HG03575 (cell line): ENCODE data around the gene BDNF.
"Not testable (repeated sequence)": the region's sequence is repeated elsewhere in the genome, so short reads cannot be mapped to it uniquely, and the experiment has no call there.

Experiments
- ATAC-seq: cut with Tn5 transposase; IDR thresholded peaks from one replicate; pipeline ENCODE4 v1.9.1; 2021; ENCODE audit not compliant: unreplicated experiment, insufficient number of reproducible peaks, low FRiP score; ENCODE audit errors: extremely low read depth

The BDNF gene

GRCh38 chr11:27700351-27701301 lies at the start of gene BDNF:
Gene BDNF, minus strand, starts transcription at chr11:27700455. Its CDS starts 41,891 bp downstream, at chr11:27658564.
- ATAC-seq: no peak

GRCh38 chr11:27740362-27741013 lies 40.2 kb upstream of the BDNF start:
- ATAC-seq: no peak

GRCh38 chr11:27735281-27735680 lies 35.0 kb upstream of the BDNF start:
- ATAC-seq: no peak

DNA sequence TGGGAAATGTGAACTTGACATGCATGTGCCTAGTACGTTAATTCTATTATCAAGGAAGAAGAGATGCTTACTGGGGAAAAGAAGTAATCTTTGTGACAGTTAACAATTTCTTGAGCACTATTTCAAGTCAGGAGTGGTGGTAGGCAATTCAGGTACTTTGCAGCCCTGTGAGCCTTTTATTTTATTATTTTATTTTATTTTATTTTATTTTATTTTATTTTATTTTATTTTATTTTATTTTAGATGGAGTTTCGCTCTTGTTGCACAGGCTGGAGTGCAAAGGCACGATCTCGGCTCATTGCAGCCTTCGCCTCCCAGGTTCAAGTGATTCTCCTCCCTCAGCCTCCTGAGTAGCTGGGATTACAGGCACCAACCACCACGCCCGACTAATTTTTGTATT lies 31.5 kb upstream of the BDNF start:
- ATAC-seq: not testable (repeated sequence)

DNA sequence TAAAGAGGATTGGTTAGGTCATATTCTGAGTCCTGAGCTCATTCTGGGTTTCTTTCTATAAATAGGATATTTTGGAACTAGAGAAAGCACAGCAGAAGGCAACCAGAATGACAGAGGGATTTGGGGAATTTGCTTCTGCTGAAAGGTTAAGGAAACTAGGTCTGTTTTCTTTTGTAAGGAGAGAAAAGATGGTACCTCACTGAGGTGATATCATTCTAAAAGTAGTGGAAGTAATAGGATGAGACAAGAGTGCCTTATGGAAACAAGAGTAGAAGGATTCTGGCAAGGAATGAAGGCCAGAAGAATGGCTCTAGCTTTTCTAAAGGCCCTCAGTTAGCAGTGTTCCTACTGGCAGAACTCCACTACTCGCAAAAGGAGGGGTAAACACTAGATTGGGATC lies 26.7 kb upstream of the BDNF start:
- no peak for ATAC-seq

- no peak for ATAC-seq
These were observed 23.4 kb upstream of the BDNF start for GRCh38 chr11:27723687-27724086.

DNA sequence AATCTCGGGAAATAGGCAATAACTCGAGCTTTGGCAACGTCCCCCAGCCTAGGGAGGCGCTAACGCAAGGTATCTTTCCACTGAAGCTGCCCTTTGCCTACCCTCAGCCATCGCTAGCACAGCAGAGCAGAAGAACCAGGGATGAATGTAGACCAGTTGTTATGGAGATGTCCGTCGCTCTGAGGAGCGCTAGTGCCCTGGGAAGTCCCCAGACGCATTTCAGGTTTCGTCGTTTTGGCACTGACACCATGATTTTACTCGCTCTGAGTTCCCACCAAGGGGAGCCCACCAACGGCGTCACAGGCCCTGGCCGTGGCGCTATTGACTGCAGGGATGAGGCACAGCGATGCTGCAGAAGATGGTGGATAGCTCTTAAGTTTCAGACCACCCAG lies 22.7 kb upstream of the BDNF start:
- ATAC-seq: no peak

DNA sequence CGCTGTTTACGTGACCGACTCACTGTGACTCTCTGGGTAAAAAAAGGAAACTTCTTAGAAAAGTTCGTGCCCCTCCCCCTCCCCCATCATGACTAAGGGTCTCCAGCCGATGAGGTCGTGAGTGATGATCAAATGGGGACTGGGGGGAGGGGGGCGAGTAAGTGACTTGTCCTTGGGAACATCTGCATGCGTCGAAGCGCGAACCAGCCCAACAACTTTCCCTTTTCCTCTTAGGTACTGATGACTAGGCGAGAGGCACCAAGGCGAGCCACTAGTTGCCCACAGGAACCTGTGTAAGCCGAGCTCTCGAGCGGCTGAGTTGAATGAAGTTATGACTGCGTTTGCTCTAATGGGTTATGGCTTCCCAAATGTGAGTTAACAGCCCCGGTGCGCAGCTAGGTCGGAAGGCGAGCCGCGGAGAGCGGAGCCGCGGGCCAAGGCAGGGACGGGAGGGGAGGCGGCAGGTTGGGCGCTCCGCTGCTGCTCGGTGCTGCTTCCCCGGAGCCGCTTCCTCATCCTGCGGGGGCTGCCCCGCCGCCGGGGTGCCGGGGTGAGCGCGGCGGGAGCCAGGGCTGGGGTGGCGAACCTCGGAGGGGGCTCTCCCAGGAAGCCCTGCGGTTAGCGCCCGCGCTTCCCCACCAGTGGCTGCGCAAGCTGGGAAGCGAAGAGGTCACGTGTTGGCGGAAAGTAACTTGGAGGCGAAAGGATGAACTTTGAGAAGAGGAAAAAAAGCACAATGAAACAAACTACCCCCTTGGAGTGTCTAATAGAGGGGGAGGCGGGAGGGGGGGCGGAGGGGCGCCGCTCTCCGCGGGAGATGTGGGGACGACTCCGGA lies 22.1 kb upstream of the BDNF start:
- no peak for ATAC-seq

- ATAC-seq: no peak
These were observed 21.2 kb upstream of the BDNF start for GRCh38 chr11:27721264-27722116.

- no peak for ATAC-seq
These were observed 20.1 kb upstream of the BDNF start for GRCh38 chr11:27720277-27720830.

- ATAC-seq: no peak
These were observed 19.3 kb upstream of the BDNF start for GRCh38 chr11:27719546-27719925.

- ATAC-seq: no peak
These were observed 18.7 kb upstream of the BDNF start for GRCh38 chr11:27718863-27719545.

DNA sequence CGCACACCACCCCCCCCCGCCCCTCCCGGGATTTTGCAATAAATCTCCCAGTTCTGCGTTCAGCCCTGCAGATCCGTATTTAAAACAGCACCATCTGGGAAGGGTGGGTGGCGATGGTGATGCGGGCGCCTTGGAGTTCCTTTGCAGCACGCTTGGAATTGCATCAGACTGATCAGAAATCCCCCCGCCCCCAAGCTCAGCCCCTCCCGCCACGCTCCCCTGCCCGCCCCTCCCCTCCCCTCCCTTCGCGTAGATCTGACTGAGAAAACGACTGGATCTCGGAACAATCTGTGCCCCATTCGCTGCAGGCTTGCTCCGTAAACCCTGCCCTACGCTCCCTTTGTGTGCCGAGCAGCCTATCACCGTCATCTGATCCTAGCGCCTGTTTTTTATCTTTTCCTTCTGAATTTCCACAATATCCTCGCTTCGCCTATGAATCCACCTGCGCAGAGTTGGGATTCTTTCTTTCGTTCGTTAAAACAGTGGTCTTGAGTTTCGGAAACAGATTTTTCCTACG lies 18.1 kb upstream of the BDNF start:
- ATAC-seq: no peak

GRCh38 chr11:27717801-27718229 lies 17.6 kb upstream of the BDNF start:
- no peak for ATAC-seq

DNA sequence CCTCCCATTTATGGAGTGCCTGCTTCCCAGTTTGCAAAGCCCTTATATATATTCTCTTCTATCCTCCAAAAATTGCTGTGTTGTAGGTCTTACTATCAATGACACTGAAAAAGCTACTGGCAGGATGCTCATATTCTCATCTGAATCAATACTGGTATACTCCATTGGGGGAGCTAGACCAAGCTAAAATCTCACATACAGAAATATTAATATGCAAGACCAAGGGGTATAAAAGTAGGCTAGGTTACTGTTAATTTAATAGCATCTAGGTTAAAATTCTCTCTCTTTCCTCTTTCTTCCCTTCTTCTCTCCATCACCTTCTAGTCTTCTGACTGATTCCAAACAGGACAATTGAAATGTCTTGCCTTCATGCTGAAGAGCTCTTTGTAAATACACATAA lies 17.1 kb upstream of the BDNF start:
- no peak for ATAC-seq

GRCh38 chr11:27716835-27717234 lies 16.6 kb upstream of the BDNF start:
- ATAC-seq: no peak

GRCh38 chr11:27716216-27716615 lies 16.0 kb upstream of the BDNF start:
- no peak for ATAC-seq

- ATAC-seq: no peak
These were observed 11.5 kb upstream of the BDNF start for GRCh38 chr11:27711725-27712124.
